HG03095 (cell line): ENCODE results near the gene SUMO3.
A peak's percentile ranks its signal among the peaks of the same experiment; 100 is the strongest.

Experiments used
- ATAC-seq: cut with Tn5 transposase; IDR thresholded peaks from one replicate; pipeline ENCODE4 v1.9.1; 2021; ENCODE audit warnings: moderate library complexity; ENCODE audit not compliant: unreplicated experiment

SUMO3 gene

DNA sequence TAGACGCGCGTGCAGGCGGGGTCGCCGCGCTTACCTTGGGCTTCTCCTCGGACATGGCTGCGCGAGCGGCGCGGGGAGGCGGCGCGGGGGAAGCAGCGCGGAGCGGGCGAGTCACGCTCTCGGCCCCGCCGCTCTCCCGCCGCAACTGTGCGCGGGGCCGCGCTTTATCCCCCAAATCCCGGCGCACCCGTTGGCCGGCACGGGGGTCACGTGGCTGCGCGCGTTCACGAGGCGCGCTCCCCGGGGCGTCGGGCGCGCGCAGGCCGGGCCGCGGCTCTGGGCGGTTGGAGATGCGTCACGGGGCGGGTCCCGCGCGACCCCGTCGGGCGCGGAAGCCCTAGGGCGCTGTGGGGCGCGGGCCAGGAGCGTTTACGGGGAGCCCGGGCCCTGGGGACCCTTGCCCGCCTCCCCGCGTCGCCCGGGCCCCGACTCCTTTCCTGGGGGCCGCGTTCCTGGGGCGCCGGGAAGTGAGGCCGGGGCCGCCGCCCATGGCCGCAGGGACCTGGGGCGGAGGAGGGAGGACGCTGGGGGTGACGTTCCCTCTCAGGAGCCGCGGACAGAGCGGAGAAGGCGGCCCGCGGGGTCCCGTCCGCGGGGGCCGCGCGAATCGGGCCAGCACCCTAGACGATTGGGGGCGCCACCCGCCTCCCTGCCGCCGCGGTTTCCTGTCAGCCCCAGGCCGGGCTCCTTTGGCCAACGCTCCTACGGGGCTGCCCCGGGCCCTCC is at the start of gene SUMO3:
SUMO3 (minus strand) TSS at position 149 of the 726 bp plus-strand sequence; CDS start at position 55, 94 bp downstream.
- ATAC-seq = peak; percentile 49

DNA sequence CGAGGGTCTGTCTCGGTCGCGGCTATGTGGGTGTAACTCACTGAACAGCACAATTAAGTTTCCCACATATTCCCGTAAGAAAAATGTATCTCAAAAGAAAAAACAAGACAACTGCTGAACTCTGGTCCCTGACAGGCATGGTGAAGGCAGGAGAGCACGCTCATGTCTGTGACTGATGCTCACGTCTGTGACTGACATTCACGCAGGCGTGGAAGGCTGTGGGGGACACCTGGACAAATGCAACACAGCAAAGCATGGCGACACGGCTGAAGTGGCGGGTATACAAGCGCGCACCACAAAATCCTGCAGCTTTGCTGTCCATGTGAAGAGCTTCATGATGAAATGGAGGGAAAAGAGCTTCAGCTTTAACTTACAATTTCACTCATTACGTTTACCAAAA is 49.6 kb upstream of the SUMO3 start:
- no peak for ATAC-seq

DNA sequence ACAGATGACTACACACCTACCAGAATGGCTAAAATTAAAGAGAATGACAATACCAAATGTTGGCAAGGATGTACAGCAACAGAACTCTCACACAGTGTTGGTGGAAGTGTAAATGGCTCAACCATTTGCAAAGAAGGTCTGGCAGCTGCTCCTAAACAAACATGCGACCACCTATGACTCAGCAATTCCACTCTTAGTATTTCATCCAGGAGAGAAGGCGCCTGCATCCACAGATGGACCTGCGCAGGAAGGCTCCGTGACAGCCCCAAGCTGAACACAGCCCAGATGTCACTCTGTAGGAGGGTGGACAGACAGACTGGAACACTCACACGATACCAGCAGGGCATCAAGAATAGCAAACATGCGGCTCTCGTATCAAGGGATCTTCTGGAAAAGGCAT is 48.9 kb upstream of the SUMO3 start:
- ATAC-seq = no peak

DNA sequence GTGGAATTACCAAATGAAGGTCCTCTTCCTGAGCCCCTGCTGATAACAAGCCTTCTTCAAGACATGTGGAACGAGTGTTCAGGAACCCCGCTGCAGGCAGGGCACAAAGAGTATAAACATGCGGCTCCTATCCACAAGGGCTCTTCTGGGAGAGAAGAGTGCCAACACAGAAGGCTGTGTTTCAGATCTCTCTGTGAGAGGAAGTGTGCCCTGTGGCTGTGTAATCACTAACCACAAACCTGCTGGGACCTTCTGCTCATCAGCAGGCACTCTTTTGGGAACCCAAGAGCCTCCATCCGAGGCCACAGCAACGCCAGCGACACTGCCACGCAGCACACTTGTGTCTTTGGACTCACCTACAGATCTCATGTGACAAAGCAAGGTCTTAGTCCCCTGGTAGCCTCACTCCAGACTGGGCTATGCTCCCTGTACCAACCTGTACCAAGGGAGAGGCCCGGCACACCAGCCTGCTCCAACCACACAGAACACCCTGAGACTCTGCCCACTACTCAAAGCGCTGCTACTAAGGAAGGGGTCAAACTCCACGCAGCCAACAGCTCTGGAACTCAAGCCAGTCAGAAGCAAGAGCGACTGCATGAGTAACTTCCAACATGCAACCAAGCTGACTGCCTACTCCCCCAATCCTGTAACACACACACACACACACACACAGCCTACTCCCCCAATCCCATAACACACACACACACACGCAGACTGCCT is 47.9 kb upstream of the SUMO3 start:
- ATAC-seq = no peak

DNA sequence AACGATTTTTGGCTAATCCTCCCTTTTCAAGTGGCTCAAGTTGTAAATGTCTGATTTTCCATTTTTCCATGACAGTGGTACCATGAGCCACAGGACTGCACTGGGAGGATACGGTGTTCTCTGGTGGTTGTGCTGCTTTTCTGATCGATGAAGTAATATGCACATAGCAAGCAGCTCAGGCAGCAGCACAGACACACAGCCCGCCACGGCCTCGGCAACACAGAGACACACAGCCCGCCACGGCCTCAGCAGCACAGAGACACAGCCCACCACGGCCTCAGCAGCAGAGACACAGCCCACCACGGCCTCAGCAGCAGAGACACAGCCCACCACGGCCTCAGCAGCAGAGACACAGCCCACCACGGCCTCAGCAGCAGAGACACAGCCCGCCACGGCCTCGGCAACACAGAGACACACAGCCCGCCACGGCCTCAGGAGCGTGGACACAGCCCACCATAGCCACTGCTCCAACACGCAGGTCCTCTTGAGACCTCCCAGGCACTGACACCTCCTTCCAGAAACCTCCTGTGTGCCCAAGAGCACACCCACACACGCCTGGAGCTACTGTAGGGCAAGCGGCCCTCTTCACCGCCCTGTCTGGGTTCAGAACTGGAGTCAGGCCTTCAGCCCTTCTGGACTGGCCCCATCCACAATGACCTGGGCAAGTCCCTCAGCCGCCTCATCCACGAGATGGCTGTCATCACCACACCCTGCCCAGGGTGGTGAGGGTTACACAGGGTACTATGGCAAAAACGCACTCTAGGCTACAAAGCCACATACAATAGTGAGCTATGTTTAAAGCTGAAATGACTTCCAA is 45.2 kb upstream of the SUMO3 start:
- no peak for ATAC-seq

DNA sequence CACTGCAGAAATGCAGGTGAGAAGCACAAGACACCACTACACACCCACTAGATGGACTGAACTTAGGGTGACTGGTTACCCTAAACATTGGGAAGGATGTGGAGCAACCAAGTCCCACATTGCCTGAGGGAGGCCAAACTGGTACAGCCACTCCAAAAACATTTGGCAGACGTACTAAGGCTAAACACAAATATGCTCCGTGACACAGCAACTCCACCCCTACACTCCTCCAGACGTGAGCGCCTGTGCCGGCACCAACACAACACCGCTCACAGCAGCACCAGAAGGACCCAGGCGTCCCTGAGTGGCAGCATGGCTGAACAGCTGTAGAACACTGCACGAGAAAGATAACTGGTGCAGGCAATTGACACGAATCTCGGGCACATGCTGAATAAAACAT is 40.9 kb upstream of the SUMO3 start:
- no peak for ATAC-seq

DNA sequence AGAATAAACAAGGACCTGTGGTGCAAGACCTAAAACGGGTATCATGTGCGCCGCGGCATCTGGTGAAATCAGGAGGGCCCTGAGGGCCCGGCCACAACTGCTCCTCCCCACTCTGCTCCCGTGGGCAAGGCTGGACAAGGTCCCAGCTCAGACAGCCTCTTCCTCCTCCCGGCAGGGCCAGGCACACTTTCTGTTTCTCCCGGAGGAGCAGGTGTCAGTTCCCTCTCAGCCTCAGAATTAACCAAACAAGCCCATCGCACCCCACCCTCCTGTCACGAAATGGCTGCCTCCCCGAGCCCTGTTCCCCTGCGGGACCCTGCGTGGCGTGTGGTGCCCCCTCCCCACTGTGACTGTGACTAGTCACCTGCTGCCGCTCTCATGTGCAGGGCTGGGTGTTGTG is 40.4 kb upstream of the SUMO3 start:
- ATAC-seq = no peak

DNA sequence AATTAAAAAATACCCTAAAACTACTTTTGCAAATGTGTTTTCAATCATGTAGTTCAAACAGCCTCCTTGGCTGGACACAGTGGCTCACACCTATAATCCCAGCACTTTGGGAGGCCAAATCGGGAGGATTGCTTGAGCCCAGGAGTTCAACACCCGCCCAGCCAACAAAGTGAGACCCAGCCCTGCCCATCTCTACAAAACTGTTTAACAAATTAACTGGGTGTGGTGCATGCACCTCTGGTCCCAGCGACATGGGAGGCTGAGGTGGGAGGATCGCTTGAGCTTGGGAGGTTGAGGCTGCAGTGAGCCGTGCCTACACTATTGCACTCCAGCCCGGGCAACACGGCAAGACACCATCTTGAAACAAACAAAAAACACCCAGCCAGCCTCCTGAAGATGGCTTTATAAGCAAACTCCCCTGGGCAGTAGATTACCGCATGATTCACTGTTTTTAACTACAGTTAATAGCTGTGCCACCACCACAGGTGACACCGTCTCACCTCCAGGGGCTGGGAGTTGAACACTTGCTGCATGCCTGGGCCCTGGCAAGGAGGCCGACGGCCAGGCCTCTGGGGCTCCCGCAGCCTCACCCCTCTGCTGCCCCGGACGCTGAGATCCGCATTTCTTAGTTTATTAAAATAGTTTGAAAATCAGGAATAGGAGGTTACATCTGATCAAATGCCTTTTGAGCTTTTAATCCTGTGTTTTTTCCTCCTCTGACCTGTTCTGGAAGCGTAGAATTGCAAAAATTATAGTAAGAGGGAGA is 39.4 kb upstream of the SUMO3 start:
- ATAC-seq = no peak

DNA sequence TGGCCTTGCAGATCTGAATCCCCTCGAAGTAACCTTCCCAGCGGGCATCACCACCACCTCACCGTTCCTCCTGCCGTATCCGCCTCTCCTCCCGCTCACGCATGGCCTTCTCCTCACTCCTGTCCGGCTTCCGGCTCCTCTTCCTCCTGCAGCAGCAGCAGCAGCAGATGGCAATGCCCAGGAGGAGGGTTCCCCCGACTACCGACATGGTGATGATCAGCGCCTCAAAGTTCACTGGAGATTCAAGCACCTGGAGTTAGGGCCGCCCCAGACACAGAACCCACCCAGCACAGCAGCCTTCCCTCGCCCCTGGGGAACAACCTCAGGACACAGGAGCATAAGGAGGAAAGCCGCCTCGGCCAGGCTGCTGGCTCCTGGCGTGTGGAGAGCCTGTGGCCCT is 38.3 kb upstream of the SUMO3 start:
- ATAC-seq = no peak

DNA sequence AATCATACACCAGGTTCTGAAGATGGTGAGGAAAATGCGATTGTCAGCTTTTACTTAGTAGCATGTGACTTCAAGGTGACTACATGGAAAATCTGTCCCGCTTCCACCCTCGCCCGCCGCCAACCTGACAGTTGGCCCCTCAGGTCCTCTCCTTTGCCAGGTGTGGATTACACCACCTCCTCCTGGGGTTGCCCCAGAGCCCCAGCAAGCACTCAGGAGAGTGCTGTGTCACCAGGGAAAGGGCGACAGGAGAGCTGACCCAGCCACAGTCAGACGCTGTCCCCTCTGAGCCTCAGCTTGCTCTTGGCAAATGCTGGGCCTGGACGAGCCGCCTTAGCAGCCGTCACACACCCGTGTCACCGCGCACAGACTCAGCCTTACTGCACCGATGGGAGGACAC is 37.7 kb upstream of the SUMO3 start:
- no peak for ATAC-seq

DNA sequence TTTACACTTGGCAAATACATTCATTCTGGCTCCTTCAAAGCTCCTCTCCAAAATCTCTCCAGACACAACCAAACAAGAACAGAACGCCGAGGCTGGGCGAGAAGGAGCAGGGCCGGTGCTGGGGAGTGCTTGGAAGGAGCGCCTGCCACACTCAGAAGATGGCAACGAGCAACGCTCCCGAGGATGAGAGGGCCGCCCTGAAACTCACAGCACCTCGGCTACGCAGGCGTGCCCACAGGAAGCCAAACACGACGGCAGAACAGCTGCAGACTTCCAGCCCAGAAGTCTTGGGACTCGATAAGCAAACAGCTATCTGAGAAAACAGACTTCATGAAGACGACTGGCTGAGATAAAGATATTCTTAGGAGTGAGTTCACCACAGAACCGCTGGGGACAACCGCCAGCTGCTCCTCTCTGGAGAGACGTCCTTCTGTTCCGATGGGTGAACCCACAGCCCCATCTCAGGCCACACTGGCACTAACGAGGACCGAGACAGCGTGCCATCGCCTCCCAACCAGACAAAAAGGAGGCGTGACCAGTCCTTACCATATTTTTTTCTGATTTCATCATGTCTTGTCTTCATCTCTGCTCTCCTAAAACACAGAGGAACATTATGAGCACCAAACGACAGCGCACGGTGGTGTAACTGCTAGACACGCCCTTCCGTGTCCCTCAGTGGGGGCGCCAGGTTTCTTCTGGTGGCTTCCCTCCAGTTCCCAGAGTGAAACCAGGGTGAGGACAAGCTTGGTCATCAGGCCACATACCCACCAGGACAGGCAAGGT is 37.0 kb upstream of the SUMO3 start:
- ATAC-seq = no peak

DNA sequence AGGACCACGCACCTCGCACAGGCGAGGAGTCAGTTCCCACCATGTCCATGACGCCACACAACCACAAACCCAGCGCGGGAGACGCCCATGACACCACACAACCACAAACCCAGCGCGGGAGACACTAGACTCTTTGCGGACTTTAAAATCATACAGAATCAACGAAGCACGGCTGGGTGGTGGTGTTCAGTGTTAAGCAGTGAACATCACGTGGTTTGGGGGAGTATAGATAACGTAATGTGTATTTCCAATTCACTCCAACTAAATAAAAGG is 36.5 kb upstream of the SUMO3 start:
- ATAC-seq = no peak

DNA sequence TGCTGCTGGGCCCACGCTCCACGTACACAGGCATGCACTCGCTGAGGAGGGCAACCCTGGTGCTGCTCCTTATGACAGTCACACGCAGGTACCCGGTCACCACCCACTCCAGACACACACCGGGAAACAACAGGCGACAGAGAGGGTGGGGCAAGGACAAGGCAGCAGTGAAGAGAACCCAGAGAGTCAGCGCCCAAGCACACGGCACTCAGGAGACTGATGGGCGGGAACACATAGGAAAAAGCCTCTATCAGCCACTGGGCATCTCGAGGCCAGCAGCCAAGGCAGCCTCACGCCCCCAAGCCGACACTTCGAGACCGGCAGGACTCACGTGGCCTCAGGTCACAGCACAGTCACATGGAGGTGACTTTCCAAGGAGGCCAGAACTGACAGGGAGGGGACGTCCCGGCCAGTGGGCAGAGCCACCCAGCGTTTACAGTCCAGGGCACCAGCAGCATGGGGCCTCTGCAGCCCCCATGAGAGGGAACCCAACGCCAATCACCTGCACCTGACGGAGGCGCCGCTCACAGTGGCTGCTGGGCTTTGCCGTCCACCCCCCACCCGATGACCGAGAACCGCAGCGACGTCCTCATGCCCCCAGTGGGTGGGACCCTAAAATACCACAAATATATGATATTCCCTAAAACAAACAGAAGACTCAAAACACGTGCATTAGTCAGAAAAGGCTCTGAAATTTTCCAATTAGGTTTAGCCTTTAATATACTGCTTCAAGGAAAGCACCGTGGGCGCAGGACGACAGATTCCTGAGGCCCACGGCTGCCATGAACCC is 35.9 kb upstream of the SUMO3 start:
- ATAC-seq = no peak

DNA sequence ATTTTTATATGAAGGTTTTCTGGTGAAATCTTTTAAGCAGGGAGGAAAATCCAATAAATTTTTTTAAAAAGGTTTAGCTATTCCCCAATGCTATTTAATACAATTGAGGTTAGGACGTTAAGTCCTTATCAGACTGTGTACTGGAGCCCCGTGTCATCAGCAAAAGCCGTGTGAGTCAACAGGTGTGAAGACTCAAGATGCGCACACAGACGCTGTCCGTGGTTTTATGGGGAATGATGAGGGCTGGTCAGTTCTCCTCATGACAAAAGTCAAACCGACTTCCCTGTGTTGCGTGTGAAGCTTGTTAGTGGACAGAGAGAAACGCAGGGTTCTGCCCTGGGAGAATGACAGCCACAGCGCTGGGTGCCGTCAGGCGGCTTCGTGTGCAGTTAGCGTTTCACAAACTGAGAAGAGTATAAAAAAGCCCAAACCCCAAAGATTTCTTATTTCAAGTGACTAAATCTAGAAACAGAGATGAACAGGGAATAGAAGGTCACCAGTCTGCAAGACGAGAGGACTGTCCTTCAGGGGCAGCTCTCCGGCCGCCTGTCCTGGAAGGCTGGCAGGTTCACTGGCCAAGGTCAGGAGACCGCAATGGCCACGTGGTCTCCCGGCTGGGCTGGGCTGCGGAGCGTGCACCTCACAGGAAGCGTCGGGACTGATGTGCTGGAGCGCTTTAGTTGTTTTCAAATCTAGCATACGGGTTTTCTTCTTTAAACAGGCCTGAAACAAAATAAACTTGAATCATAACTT is 33.2 kb upstream of the SUMO3 start:
- ATAC-seq = no peak

DNA sequence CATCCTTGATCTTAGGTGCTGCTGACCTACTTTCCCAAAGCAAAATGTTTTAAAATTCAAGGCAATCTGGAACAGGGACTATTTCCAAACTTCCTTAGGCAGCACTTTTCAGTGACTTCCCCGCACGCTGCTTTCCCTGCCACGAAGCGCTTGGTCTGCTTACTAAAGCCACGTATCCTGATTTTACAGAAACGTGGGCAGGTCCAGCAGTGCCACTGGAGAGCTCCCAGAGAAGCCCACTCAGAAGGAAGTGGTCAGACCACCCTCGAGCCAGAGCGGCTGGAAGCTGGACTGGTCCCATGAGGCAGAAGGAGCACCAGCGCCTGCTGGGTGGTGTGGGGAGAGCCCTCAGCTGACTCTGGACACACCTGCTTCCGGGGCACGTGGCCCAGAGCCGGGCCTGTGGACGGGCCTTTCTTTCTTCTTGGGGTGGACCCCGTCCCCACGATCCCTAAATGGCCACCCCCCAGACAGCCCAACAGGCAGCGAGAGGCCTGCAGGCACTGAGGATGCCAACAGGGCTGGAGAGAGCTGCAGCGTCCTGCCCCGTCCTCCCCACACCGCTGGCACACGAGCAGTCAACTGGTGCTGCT is 32.4 kb upstream of the SUMO3 start:
- no peak for ATAC-seq

DNA sequence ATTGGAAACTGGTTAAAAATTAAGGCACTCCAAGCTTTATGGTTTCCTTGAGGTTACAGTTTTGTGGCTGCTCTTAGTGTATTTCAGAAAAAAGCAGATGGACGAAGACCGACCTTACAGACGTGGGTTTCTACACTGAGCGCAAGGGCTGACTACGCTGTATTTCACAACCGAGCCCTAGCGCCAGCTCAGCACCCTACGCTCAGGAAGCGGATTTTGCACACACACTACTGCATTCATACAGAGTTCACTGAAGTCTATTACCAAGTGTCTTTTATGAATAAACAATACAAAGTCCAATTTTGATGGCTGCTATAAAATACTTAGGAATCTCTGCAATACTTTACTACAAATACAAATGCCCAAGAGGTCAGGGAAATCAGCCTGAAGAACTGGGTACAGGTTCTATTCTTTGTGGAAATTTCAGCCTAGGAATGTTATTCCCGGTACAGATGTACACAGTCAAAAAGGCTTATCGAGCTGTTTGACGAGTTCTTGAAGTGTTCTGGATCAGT is 31.8 kb upstream of the SUMO3 start:
- no peak for ATAC-seq

DNA sequence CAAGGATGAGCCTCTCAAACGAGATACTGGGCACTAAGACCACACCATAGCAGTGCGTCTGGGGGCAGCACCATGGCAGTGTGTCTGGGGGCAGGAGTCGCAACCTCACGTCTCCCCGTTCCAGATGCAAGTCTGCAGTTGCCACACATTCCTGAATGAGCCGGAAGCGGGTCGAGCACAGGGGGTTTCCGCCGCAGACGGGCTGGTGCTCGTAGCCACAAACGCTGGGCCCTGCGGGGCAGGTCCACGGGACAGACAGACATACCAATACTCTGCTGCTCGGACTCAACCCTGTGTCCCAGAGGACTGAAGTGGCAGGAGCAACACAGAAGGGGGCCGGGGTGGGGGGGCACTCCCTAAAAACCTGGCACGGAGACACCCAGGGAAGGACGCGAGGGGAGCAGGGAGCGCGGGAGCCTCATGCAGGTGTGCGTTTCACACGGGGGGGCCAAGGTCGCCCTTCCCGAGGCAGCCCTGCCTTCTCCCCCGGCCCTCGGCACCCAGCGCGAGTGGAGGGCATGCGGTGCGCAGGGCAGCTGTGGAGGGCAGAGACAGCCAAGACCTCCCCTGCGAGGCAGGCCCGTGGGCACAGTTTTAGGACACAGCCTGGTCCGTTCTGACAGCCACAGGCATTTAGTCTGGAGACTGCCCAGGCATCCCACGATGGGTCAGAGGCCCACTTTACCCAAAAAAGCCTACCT is 31.1 kb upstream of the SUMO3 start:
- no peak for ATAC-seq
